Ishikawa (cell line): Measurements from ENCODE around the gene CBX5.

Experiments used
- CEBPB ChIP-seq: IDR thresholded peaks from 2 replicates; pipeline ENCODE4 v1.6.1; 2012
- CREB1 ChIP-seq: IDR thresholded peaks from 2 replicates; pipeline ENCODE4 v1.6.1; 2012; ENCODE audit warnings: low read depth
- EP300 ChIP-seq: IDR thresholded peaks from 2 replicates; pipeline ENCODE4 v1.6.1; 2012; ENCODE audit warnings: borderline replicate concordance
- MAX ChIP-seq: IDR thresholded peaks from 2 replicates; pipeline ENCODE4 v1.6.1; 2012
- NFIC ChIP-seq: IDR thresholded peaks from 2 replicates; pipeline ENCODE4 v1.6.1; 2012
- RAD21 ChIP-seq: IDR thresholded peaks from 2 replicates; pipeline ENCODE4 v1.6.1; 2012; ENCODE audit warnings: low read depth
- TAF1 ChIP-seq: IDR thresholded peaks from 2 replicates; pipeline ENCODE4 v1.6.1; 2012; ENCODE audit warnings: low read depth, mild to moderate bottlenecking
- USF1 ChIP-seq: IDR thresholded peaks from 2 replicates; pipeline ENCODE4 v1.6.1; 2012
- YY1 ChIP-seq: IDR thresholded peaks from 2 replicates; pipeline ENCODE4 v1.6.1; 2012; ENCODE audit warnings: low read depth
- ZBTB7A ChIP-seq: IDR thresholded peaks from 2 replicates; pipeline ENCODE4 v1.6.1; 2012; ENCODE audit warnings: low read depth

- TF ChIP-seq NFIC, result no peak
- peak; percentile 85 for TF ChIP-seq RAD21
- TF ChIP-seq CEBPB, result no peak
- no peak for TF ChIP-seq CREB1
- peak; percentile 18; the same call in 1 of the 2 replicates for TF ChIP-seq EP300
- TF ChIP-seq YY1, result peak; percentile 35; the same call in 1 of the 2 replicates
- no peak; the same call in 1 of the 2 replicates for TF ChIP-seq USF1
- no peak; the same call in 1 of the 2 replicates for TF ChIP-seq MAX
- TF ChIP-seq TAF1, result no peak
- no peak for TF ChIP-seq ZBTB7A
These were observed 78.7 kb downstream of the CBX5 start for GRCh38 chr12:54201001-54201794.
